ENCODE measurements around the gene NEK1.

Gene NEK1

DNA sequence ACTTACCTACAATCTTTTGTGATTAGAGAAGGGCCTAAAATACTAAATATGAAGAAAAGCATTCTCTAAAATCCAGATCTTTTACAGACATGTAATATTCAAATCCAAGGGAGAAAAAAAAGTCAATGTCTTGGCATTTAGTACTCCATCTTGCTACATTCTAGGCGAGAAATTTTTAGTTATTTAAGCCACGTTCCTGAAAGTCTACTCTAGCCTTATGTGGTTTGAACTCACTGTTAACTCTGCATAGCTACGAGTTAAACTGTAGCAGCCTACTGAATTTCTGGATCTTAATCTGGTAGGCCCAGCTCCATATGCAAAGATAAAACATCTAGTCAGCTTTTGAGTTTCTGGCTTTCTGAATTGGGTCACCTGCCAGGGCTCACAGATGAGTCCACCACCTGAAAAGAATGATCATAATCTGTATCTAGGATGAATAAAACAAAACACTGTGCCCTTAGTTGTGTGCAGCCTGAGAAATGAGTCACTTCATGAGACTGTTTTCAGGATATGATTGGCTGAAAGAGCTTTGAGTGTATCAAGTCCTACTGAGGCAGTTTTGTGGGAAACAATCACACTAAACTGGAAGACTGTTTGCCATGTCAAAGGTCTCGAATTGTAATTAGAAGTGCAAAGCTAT is 3.2 kb upstream of the NEK1 start:
- DNase-seq (ENCODE audit: low read depth in 2 of 2), result peak in 1 of 2 donors; percentile 26
- TF ChIP-seq CTCF (IDR thresholded peaks at IDR 0.05; ENCODE audit: low read depth, low read length), result no peak
- no peak overlapping the region for H3K4me3 ChIP-seq (replicated peaks in 1 of 2; ENCODE audit: low read depth in 2 of 2, low read length in 2 of 2)

- TF ChIP-seq CTCF (IDR thresholded peaks at IDR 0.05; ENCODE audit: low read depth, low read length), result peak; percentile 66
- DNase-seq (ENCODE audit: low read depth in 2 of 2), result peak; percentile 82 to 87
- peak overlapping the region; percentile 78 to 95 for H3K4me3 ChIP-seq (replicated peaks in 1 of 2; ENCODE audit: low read depth in 2 of 2, low read length in 2 of 2)
Measured at GRCh38 chr4:169612871-169613859, 782 bp upstream of the NEK1 start.

- H3K4me3 ChIP-seq (replicated peaks in 1 of 2; ENCODE audit: low read depth in 2 of 2, low read length in 2 of 2), result peak overlapping the region in 1 of 2 donors; percentile 78
- no peak for TF ChIP-seq CTCF (IDR thresholded peaks at IDR 0.05; ENCODE audit: low read depth, low read length)
- DNase-seq (ENCODE audit: low read depth in 2 of 2), result no peak
Measured at GRCh38 chr4:169611157-169611556, 1.2 kb downstream of the NEK1 start.

- H3K4me3 ChIP-seq (replicated peaks in 1 of 2; ENCODE audit: low read depth in 2 of 2, low read length in 2 of 2), result no peak overlapping the region
- no peak for DNase-seq (ENCODE audit: low read depth in 2 of 2)
- no peak for TF ChIP-seq CTCF (IDR thresholded peaks at IDR 0.05; ENCODE audit: low read depth, low read length)
Measured at GRCh38 chr4:169604903-169605331, 7.5 kb downstream of the NEK1 start.

GRCh38 chr4:169604131-169604900 is 8.1 kb downstream of the NEK1 start:
- no peak overlapping the region for H3K4me3 ChIP-seq (replicated peaks in 1 of 2; ENCODE audit: low read depth in 2 of 2, low read length in 2 of 2)
- peak; percentile 68 to 79 for DNase-seq (ENCODE audit: low read depth in 2 of 2)
- no peak for TF ChIP-seq CTCF (IDR thresholded peaks at IDR 0.05; ENCODE audit: low read depth, low read length)

DNA sequence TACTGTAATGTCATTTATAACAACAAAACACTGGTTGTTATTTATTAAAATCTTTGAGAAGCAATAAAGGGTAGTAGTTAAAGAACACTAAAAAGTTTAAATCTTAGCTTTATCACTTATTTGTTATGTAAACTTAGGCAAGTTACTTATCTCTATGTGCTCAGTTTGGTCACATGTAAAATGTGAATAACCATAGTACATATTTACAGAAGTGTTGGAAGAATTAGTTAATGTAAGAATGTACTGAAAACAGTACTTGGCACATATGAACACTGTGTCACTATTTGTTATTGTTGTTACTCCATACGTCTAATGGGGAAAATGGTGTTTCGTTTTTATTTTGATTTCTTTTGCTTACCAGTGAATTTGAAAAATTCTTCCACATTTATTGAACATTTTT is 9.1 kb downstream of the NEK1 start:
- no peak for DNase-seq (ENCODE audit: low read depth in 2 of 2)
- H3K4me3 ChIP-seq (replicated peaks in 1 of 2; ENCODE audit: low read depth in 2 of 2, low read length in 2 of 2), result no peak overlapping the region
- TF ChIP-seq CTCF (IDR thresholded peaks at IDR 0.05; ENCODE audit: low read depth, low read length), result no peak

All from cardiac fibroblast (primary cell).